Liver (tissue), 3 donors: Measurements from ENCODE around the gene PGAM2.

Experiments used
- ATF3 ChIP-seq: IDR thresholded peaks from 2 replicates; pipeline ENCODE4 v1.6.1; 2016; ENCODE audit warnings: antibody characterized with exemption
- CTCF ChIP-seq: fragments of 150-350 bp; IDR thresholded peaks from 2 replicates; pipeline ENCODE4 v1.5.1; 2017; ENCODE audit warnings: improper control_type of control experiment, low read depth, low read length; ENCODE audit not compliant: missing input control
- GABPA ChIP-seq, 2 donors: IDR thresholded peaks in 1 of 2; conservative IDR thresholded peaks in 1 of 2; 2 replicates each; pipeline ENCODE4 v1.6.1; 2016; ENCODE audit warnings: antibody characterized with exemption in 2 of 2, mild to moderate bottlenecking in 1 of 2, moderate library complexity in 1 of 2
- HNF4G ChIP-seq: IDR thresholded peaks from 2 replicates; pipeline ENCODE4 v1.6.1; 2016; ENCODE audit warnings: antibody characterized with exemption
- JUND ChIP-seq, 2 donors: IDR thresholded peaks; 2 replicates each; pipeline ENCODE4 v1.6.1; 2016; ENCODE audit warnings: antibody characterized with exemption in 2 of 2
- RAD21 ChIP-seq, 2 donors: IDR thresholded peaks; 2 replicates each; pipeline ENCODE4 v1.6.1; 2016; ENCODE audit warnings: antibody characterized with exemption in 2 of 2, mild to moderate bottlenecking in 2 of 2
- REST ChIP-seq: IDR thresholded peaks from 2 replicates; pipeline ENCODE4 v1.6.1; 2016; ENCODE audit warnings: antibody characterized with exemption, mild to moderate bottlenecking
- TAF1 ChIP-seq: conservative IDR thresholded peaks from 2 replicates; pipeline ENCODE4 v1.6.1; 2016; ENCODE audit warnings: antibody characterized with exemption, mild to moderate bottlenecking
- YY1 ChIP-seq: IDR thresholded peaks from 2 replicates; pipeline ENCODE4 v1.6.1; 2016; ENCODE audit warnings: antibody characterized with exemption, mild to moderate bottlenecking
- donor health status: healthy.
- donor health status: healthy.

- TF ChIP-seq CTCF (no peak), RAD21 (IDR thresholded peaks at IDR 0.05) (no peak), REST (no peak), GABPA (IDR thresholded peaks at IDR 0.05 in 1 of 2, conservative IDR thresholded peaks at IDR 0.05 in 1 of 2) (no peak), JUND (IDR thresholded peaks at IDR 0.05) (no peak), YY1 (no peak), ATF3 (no peak), TAF1 (no peak), HNF4G (no peak)
These were observed at the start of gene PGAM2 for GRCh38 chr7:44065431-44066110.
